Endothelial cell of umbilical vein (primary cell): ENCODE data around the gene CALN1. TPM values are rescaled to one million over a fixed set of nuclear protein-coding genes. Genes with fewer than 3 reads are reported as not detected.

Experiments used
- BruUV-seq: library from RNA; stranded (reverse); fragments of 400-500 nt; replicated peaks from 2 replicates; lab custom pipeline; 2021; lab: Mats Ljungman, UMichigan
- CTCF ChIA-PET: fragments of 300-600, 350-600 bp; sonication (Branson Sonifier 250); formaldehyde crosslinking; loops from one replicate; lab custom pipeline; 2021; ENCODE audit warnings: antibody characterized with exemption, inconsistent platforms; lab: Charles Lee
- POLR2A ChIA-PET: fragments of 300-600, 350-600 bp; sonication (Branson Sonifier 250); formaldehyde crosslinking; loops from one replicate; lab custom pipeline; 2021; ENCODE audit warnings: antibody characterized with exemption, inconsistent platforms; lab: Charles Lee
- DNase-seq: peaks from one replicate; pipeline ENCODE4 v3.0.0-alpha.2; 2011; ENCODE audit warnings: low read depth, low spot score
- FAIRE-seq: peaks from 2 replicates; lab custom pipeline; 2011; peaks lifted over from hg19 to GRCh38; lab: Jason Lieb, UNC
- H2AFZ ChIP-seq: 2 replicates; pipeline ENCODE4 v1.6.0; 2012; ENCODE audit warnings: low read depth, low read length, control low read depth, inconsistent platforms
- H3K27ac ChIP-seq: 2 replicates; pipeline ENCODE4 v1.5.1; 2011; ENCODE audit warnings: low read depth, mild to moderate bottlenecking, control low read depth, low read length, moderate library complexity; ENCODE audit not compliant: insufficient read depth
- H3K27me3 ChIP-seq, 2 experiments: 2 replicates each; pipeline versions ENCODE4 v1.6.0 to v1.6.1; 2011; ENCODE audit warnings: low read length in 2 of 2, mixed read lengths in 1 of 2; ENCODE audit not compliant: control insufficient read depth in 2 of 2, insufficient read depth in 2 of 2
- H3K36me3 ChIP-seq, 2 experiments: 2 replicates in 1 of 2; 3 replicates in 1 of 2; pipeline ENCODE4 v1.5.1; 2011; ENCODE audit warnings: low read length in 2 of 2, mild to moderate bottlenecking in 1 of 2, moderate library complexity in 1 of 2; ENCODE audit not compliant: control insufficient read depth in 2 of 2, insufficient read depth in 2 of 2; ENCODE audit errors: extremely low read depth in 1 of 2
- H3K4me1 ChIP-seq: 3 replicates; pipeline ENCODE4 v1.5.1; 2011; ENCODE audit warnings: mild to moderate bottlenecking, low read length; ENCODE audit not compliant: control insufficient read depth, insufficient read depth; ENCODE audit errors: extremely low read depth
- H3K4me2 ChIP-seq: 2 replicates; pipeline ENCODE4 v1.6.1; 2011; ENCODE audit warnings: low read length, control low read depth, mixed read lengths; ENCODE audit not compliant: insufficient read depth
- H3K4me3 ChIP-seq, 3 experiments: fragments of 200-600 bp in 1 of 3; sonication (generic), shearing (Covaris generic) in 1 of 3; replicated peaks in 1 of 3; 2 replicates each; pipeline ENCODE4 v1.5.1; 2011 to 2016; ENCODE audit warnings: control low read depth in 3 of 3, low read length in 3 of 3, mild to moderate bottlenecking in 2 of 3, inconsistent platforms in 1 of 3, low read depth in 1 of 3, moderate library complexity in 1 of 3; ENCODE audit not compliant: insufficient read depth in 1 of 3
- H3K79me2 ChIP-seq: 2 replicates; pipeline ENCODE4 v1.6.0; 2012; ENCODE audit warnings: low read length, inconsistent platforms; ENCODE audit not compliant: control insufficient read depth, insufficient read depth
- H3K9ac ChIP-seq: replicated peaks from 2 replicates; pipeline ENCODE3; 2011; ENCODE audit warnings: low read length, control low read depth; ENCODE audit not compliant: insufficient read depth; ENCODE audit errors: extremely low read depth
- H3K9me1 ChIP-seq: replicated peaks from 3 replicates; pipeline ENCODE4 v1.6.0; 2011; ENCODE audit warnings: mild to moderate bottlenecking, low read length; ENCODE audit not compliant: control insufficient read depth, insufficient read depth; ENCODE audit errors: extremely low read depth
- H3K9me3 ChIP-seq: replicated peaks from 2 replicates; pipeline ENCODE4 v1.5.1; 2012; ENCODE audit warnings: low read length, inconsistent platforms; ENCODE audit not compliant: control insufficient read depth, insufficient read depth
- H4K20me1 ChIP-seq: replicated peaks from 2 replicates; pipeline ENCODE3; 2011; ENCODE audit warnings: mild to moderate bottlenecking, low read length; ENCODE audit not compliant: control insufficient read depth, insufficient read depth; ENCODE audit errors: extremely low read depth
- EZH2 ChIP-seq: IDR thresholded peaks from 2 replicates; pipeline ENCODE4 v1.6.1; 2012; ENCODE audit warnings: borderline replicate concordance, low read depth, mild to moderate bottlenecking, moderate library complexity, low read length, inconsistent platforms; ENCODE audit not compliant: severe bottlenecking
- FOS ChIP-seq: IDR thresholded peaks from 2 replicates; pipeline ENCODE4 v1.6.1; 2011; ENCODE audit warnings: mild to moderate bottlenecking, low read length, moderate library complexity, borderline replicate concordance; ENCODE audit not compliant: insufficient read depth
- GATA2 ChIP-seq: IDR thresholded peaks from 2 replicates; pipeline ENCODE4 v1.7.0; 2011; ENCODE audit warnings: low read depth, mild to moderate bottlenecking, moderate library complexity, mixed read lengths, low read length; ENCODE audit not compliant: insufficient read length, insufficient read depth
- MYC ChIP-seq: IDR thresholded peaks from one replicate; pipeline ENCODE4 v1.6.1; 2011; ENCODE audit warnings: mild to moderate bottlenecking, low read depth, low read length
- POLR2A ChIP-seq: IDR thresholded peaks from 2 replicates; pipeline ENCODE4 v1.6.1; 2012; ENCODE audit warnings: low read depth, mild to moderate bottlenecking, control low read depth, low read length
- POLR2AphosphoS5 ChIP-seq: IDR thresholded peaks from 2 replicates; pipeline ENCODE4 v1.6.1; 2012; ENCODE audit warnings: low read depth, mild to moderate bottlenecking, control low read depth, low read length, moderate library complexity; ENCODE audit not compliant: insufficient read depth
- dilution Hi-C: fragments of 300-500 bp; cut with MboI; formaldehyde crosslinking; loops from one replicate; pipeline ENCODE4 v1.15.0; 2019; ENCODE audit warnings: low sequenced_read_pairs; ENCODE audit not compliant: extremely low pct_ligation_motif_present
- intact Hi-C: fragments of 100-400 bp; cut with micrococcal nuclease; formaldehyde crosslinking; loops from one replicate; pipeline ENCODE4 v1.10.0; 2022
- polyA plus RNA-seq, 4 experiments: library from polyadenylated mRNA; depleted of rRNA in 3 of 4; stranded (reverse) in 3 of 4; unstranded in 1 of 4; fragments of >200 nt; gene quantifications; 2 replicates each; pipeline versions ENCODE4 v1.2.1 to v1.2.3, GENCODE V29; 2011 to 2012; ENCODE audit warnings: missing spikeins in 1 of 4
- total RNA-seq: library from RNA; stranded (reverse); gene quantifications from 2 replicates; pipeline ENCODE4 v1.2.3, GENCODE V29; 2021
- TF ChIP-seq, protein P1 (sequence below), 2 donors: IDR thresholded peaks; 1 replicate in 1 of 2; 2 replicates in 1 of 2; pipeline ENCODE4 v1.5.1; 2011; ENCODE audit warnings: low read length in 2 of 2, mild to moderate bottlenecking in 2 of 2, moderate library complexity in 2 of 2, control low read depth in 1 of 2, inconsistent platforms in 1 of 2, low read depth in 1 of 2; ENCODE audit not compliant: insufficient read depth in 1 of 2; ENCODE audit errors: extremely low read depth in 1 of 2

Gene CALN1
- total and polyA plus RNA-seq, 2 donors (not counting 3 experiments of a cell fraction or from before 2014, with no cell fraction given): not detected

DNA sequence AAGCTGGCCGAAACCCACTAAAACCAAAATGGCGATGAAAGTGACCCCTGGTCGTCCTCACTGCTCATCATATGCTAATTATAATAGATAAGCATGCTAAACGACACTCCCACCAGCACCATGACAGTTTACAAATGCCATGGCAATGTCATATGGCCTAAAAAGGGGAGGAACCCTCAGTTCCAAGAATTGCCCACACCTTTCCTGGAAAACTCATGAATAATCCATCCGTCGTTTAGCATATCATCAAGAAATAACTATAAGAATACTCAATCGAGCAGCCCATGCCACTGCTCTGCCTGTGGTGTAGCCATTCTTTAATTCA, 422.0 kb downstream of the CALN1 start:
- H4K20me1 ChIP-seq: no peaks in the 10 kb centered on the region
- FAIRE-seq: no peak
- H3K4me2 ChIP-seq: no peak overlapping the region
- H3K27me3 ChIP-seq: no peaks in the 10 kb centered on the region
- H3K9me3 ChIP-seq: peaks cover 1% of the 10 kb centered on the region
- H3K27ac ChIP-seq: no peak overlapping the region
- no peaks in the 10 kb centered on the region for H3K36me3 ChIP-seq
- H3K9me1 ChIP-seq: no peaks in the 10 kb centered on the region
- dilution Hi-C loops (no loop called here), intact Hi-C loops (no loop called here)
- BruUV-seq: no TSS peak
- TF ChIP-seq POLR2A (no peak), GATA2 (no peak), POLR2AphosphoS5 (no peak), EZH2 (no peak)
- TF ChIP-seq, protein P1, sequence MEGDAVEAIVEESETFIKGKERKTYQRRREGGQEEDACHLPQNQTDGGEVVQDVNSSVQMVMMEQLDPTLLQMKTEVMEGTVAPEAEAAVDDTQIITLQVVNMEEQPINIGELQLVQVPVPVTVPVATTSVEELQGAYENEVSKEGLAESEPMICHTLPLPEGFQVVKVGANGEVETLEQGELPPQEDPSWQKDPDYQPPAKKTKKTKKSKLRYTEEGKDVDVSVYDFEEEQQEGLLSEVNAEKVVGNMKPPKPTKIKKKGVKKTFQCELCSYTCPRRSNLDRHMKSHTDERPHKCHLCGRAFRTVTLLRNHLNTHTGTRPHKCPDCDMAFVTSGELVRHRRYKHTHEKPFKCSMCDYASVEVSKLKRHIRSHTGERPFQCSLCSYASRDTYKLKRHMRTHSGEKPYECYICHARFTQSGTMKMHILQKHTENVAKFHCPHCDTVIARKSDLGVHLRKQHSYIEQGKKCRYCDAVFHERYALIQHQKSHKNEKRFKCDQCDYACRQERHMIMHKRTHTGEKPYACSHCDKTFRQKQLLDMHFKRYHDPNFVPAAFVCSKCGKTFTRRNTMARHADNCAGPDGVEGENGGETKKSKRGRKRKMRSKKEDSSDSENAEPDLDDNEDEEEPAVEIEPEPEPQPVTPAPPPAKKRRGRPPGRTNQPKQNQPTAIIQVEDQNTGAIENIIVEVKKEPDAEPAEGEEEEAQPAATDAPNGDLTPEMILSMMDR (IDR thresholded peaks at IDR 0.05; ENCODE audit: extremely low read depth in 1 of 2, insufficient read depth in 1 of 2, low read depth in 1 of 2, low read length in 2 of 2): no peak
- ChIA-PET CTCF (no interaction called here), POLR2A (no interaction called here)
- H3K4me1 ChIP-seq: no peaks in the 10 kb centered on the region
- H3K79me2 ChIP-seq: no peaks in the 10 kb centered on the region
- no peak overlapping the region for H3K4me3 ChIP-seq
- DNase-seq: no peak
- no peak overlapping the region for H2AFZ ChIP-seq
- H3K9ac ChIP-seq: no peak overlapping the region

GRCh38 chr7:71988201-71988600, 423.9 kb downstream of the CALN1 start:
- peaks cover 1% of the 10 kb centered on the region for H3K9me3 ChIP-seq
- no peaks in the 10 kb centered on the region for H3K79me2 ChIP-seq
- H3K36me3 ChIP-seq: no peaks in the 10 kb centered on the region
- intact Hi-C loops: no loop called here
- ChIA-PET CTCF (no interaction called here), POLR2A (no interaction called here)
- no peak overlapping the region for H3K4me2 ChIP-seq
- H3K27ac ChIP-seq: no peak overlapping the region
- no peaks in the 10 kb centered on the region for H3K9me1 ChIP-seq
- FAIRE-seq (no peak), DNase-seq (no peak)
- H3K4me3 ChIP-seq: no peak overlapping the region
- H3K9ac ChIP-seq: no peak overlapping the region
- dilution Hi-C loops: no loop called here
- H2AFZ ChIP-seq: no peak overlapping the region
- H3K4me1 ChIP-seq: no peaks in the 10 kb centered on the region
- H3K27me3 ChIP-seq: no peaks in the 10 kb centered on the region
- TF ChIP-seq MYC (no peak), FOS (no peak)
- no peaks in the 10 kb centered on the region for H4K20me1 ChIP-seq
- BruUV-seq: no TSS peak
